Sigmoid colon (tissue), 7 donors: ENCODE measurements around the gene NRAP. TPM values are rescaled to one million over a fixed set of nuclear protein-coding genes. Genes with fewer than 3 reads are reported as not detected.

Experiments used
- DNase-seq: peaks from one replicate; pipeline ENCODE4 v3.0.0-alpha.2; 2019
- H3K27ac ChIP-seq, 4 donors: fragments of 200-600 bp; sonication (generic); one replicate each; pipeline ENCODE4 v1.5.1; 2016 to 2019; ENCODE audit warnings: mild to moderate bottlenecking in 1 of 4
- H3K27me3 ChIP-seq, 3 donors: fragments of 200-600 bp; sonication (generic); one replicate each; pipeline ENCODE4 v1.5.1; 2019; ENCODE audit warnings: mild to moderate bottlenecking in 1 of 3
- H3K36me3 ChIP-seq, 4 donors: fragments of 200-600 bp; sonication (generic); one replicate each; pipeline ENCODE4 v1.5.1; 2016 to 2019
- H3K4me1 ChIP-seq, 4 donors: fragments of 200-600 bp; sonication (generic); one replicate each; pipeline ENCODE4 v1.5.1; 2017 to 2019
- H3K4me3 ChIP-seq, 4 donors: fragments of 200-600 bp; sonication (generic); one replicate each; pipeline ENCODE4 v1.5.1; 2017 to 2019; ENCODE audit warnings: mild to moderate bottlenecking in 2 of 4, moderate library complexity in 1 of 4
- H3K9me3 ChIP-seq, 4 donors: fragments of 200-600 bp in 3 of 4; sonication (generic) in 3 of 4; one replicate each; pipeline versions ENCODE4 v1.5.1 to v1.6.1; 2013 to 2019
- CTCF ChIP-seq, 4 experiments: fragments of 450-650 bp in 3 of 4; fragments of 200-600 bp in 1 of 4; IDR thresholded peaks; one replicate each; pipeline ENCODE4 v1.5.1; 2016 to 2019; ENCODE audit warnings: antibody characterized with exemption in 4 of 4, mild to moderate bottlenecking in 3 of 4, moderate library complexity in 2 of 4
- EP300 ChIP-seq, 4 donors: sonication (generic); formaldehyde crosslinking; IDR thresholded peaks; one replicate each; pipeline ENCODE4 v1.6.1; 2017; ENCODE audit warnings: antibody characterized with exemption in 4 of 4
- POLR2A ChIP-seq, 2 donors: fragments of 450-650 bp; IDR thresholded peaks; one replicate each; pipeline ENCODE4 v1.6.1; 2016; ENCODE audit warnings: antibody characterized with exemption in 2 of 2, mild to moderate bottlenecking in 2 of 2, moderate library complexity in 2 of 2
- POLR2AphosphoS5 ChIP-seq, 4 donors: sonication (generic); formaldehyde crosslinking; IDR thresholded peaks; one replicate each; pipeline ENCODE4 v1.6.1; 2017; ENCODE audit warnings: antibody characterized with exemption in 4 of 4
- WGBS, 2 donors: extraction: QIAGEN DNeasy Blood & Tissue Kit; methylation state at CpG; one replicate each; pipeline ENCODE4 v1.1.7; 2013; 5-methylcytosine and 5-hydroxymethylcytosine counted together
- intact Hi-C: fragments of 100-400 bp; cut with DNase I; formaldehyde crosslinking; loops from one replicate; pipeline ENCODE4 v1.15.1; 2023
- polyA plus RNA-seq, 3 donors: library from polyadenylated mRNA; stranded (reverse); fragments of 200-250 nt; gene quantifications; one replicate each; pipeline ENCODE4 v1.2.3, GENCODE V29; 2013
- total RNA-seq, 4 donors: library from RNA; depleted of rRNA; stranded (reverse); fragments of >200 nt; gene quantifications; one replicate each; pipeline ENCODE4 v1.1.0, GENCODE V29; 2016
- donor health status: healthy with polysubstance abuse.
- donor health status: Bipolar disorder and iron deficiency.
- donor health status: healthy.

Gene NRAP
- total and polyA plus RNA-seq, 7 donors = 0.41 to 1.2 (median 0.46) TPM; not detected in 4

GRCh38 chr10:113651898-113652297, 11.9 kb downstream of the NRAP start:
- no peaks in the 10 kb centered on the region for H3K9me3 ChIP-seq
- no peak for TF ChIP-seq POLR2A (IDR thresholded peaks at IDR 0.05)
- TF ChIP-seq EP300 (IDR thresholded peaks at IDR 0.05) = no peak
- no peak overlapping the region for H3K4me3 ChIP-seq
- H3K36me3 ChIP-seq = no peaks in the 10 kb centered on the region
- no peak for DNase-seq
- no peaks in the 10 kb centered on the region for H3K4me1 ChIP-seq
- H3K27me3 ChIP-seq = peaks cover 0 to 3% (median 0%) of the 10 kb centered on the region in 3 donors
- intact Hi-C loops = no loop called here
- no peak overlapping the region for H3K27ac ChIP-seq
- WGBS, 2 donors = 28 to 64% methylated on average over 1 of the region's 1 CpG

GRCh38 chr10:113651021-113651420, 12.8 kb downstream of the NRAP start:
- no peaks in the 10 kb centered on the region for H3K36me3 ChIP-seq
- no peak overlapping the region for H3K27ac ChIP-seq
- peaks cover 0 to 3% (median 0%) of the 10 kb centered on the region in 3 donors for H3K27me3 ChIP-seq
- TF ChIP-seq POLR2A (IDR thresholded peaks at IDR 0.05) (no peak), EP300 (IDR thresholded peaks at IDR 0.05) (no peak), CTCF (IDR thresholded peaks at IDR 0.05) (no peak), POLR2AphosphoS5 (IDR thresholded peaks at IDR 0.05) (no peak)
- intact Hi-C loops = no loop called here
- H3K9me3 ChIP-seq = no peaks in the 10 kb centered on the region
- 88 to 96% methylated on average over 2 of the region's 2 CpGs for whole genome bisulfite sequencing, 2 donors
- no peaks in the 10 kb centered on the region for H3K4me1 ChIP-seq
- DNase-seq = no peak
- H3K4me3 ChIP-seq = no peak overlapping the region

- intact Hi-C loops = no loop called here
- WGBS, 2 donors = 93 to 96% methylated on average over 2 of the region's 2 CpGs
- TF ChIP-seq CTCF (IDR thresholded peaks at IDR 0.05) = no peak
- no peak for TF ChIP-seq POLR2A (IDR thresholded peaks at IDR 0.05)
- TF ChIP-seq EP300 (IDR thresholded peaks at IDR 0.05) = no peak
- TF ChIP-seq POLR2AphosphoS5 (IDR thresholded peaks at IDR 0.05) = no peak
Observed at GRCh38 chr10:113650172-113650571, 13.7 kb downstream of the NRAP start.

GRCh38 chr10:113648478-113648877, 15.4 kb downstream of the NRAP start:
- WGBS, 2 donors = 74 to 76% methylated on average over 3 of the region's 3 CpGs
- TF ChIP-seq EP300 (IDR thresholded peaks at IDR 0.05) (no peak), CTCF (IDR thresholded peaks at IDR 0.05) (no peak), POLR2A (IDR thresholded peaks at IDR 0.05) (no peak), POLR2AphosphoS5 (IDR thresholded peaks at IDR 0.05) (no peak)

More at GRCh38 chr10:113650172-113650571, 13.7 kb downstream of the NRAP start:
- Histone ChIP-seq H3K4me1 (no peaks in the 10 kb centered on the region), H3K4me3 (no peak overlapping the region), H3K27ac (no peak overlapping the region), H3K27me3 (peaks cover 0 to 3% (median 0%) of the 10 kb centered on the region in 3 donors), H3K36me3 (no peaks in the 10 kb centered on the region), H3K9me3 (no peaks in the 10 kb centered on the region)
- DNase-seq = no peak

GRCh38 chr10:113647812-113648211, 16.0 kb downstream of the NRAP start:
- Histone ChIP-seq H3K36me3 (no peaks in the 10 kb centered on the region), H3K4me1 (peaks cover 0 to 4% (median 0%) of the 10 kb centered on the region in 4 donors), H3K27ac (no peak overlapping the region), H3K4me3 (no peak overlapping the region), H3K27me3 (peaks cover 0 to 3% (median 0%) of the 10 kb centered on the region in 3 donors), H3K9me3 (no peaks in the 10 kb centered on the region)
- no peak for DNase-seq
- WGBS, 2 donors = 79 to 84% methylated on average over 3 of the region's 3 CpGs
- intact Hi-C loops = no loop called here
- TF ChIP-seq POLR2AphosphoS5 (IDR thresholded peaks at IDR 0.05) = no peak
- no peak for TF ChIP-seq CTCF (IDR thresholded peaks at IDR 0.05)
- no peak for TF ChIP-seq EP300 (IDR thresholded peaks at IDR 0.05)
- no peak for TF ChIP-seq POLR2A (IDR thresholded peaks at IDR 0.05)

More at GRCh38 chr10:113648478-113648877, 15.4 kb downstream of the NRAP start:
- intact Hi-C loops = no loop called here
- peaks cover 0 to 4% (median 0%) of the 10 kb centered on the region in 4 donors for H3K4me1 ChIP-seq
- no peaks in the 10 kb centered on the region for H3K36me3 ChIP-seq
- H3K9me3 ChIP-seq = no peaks in the 10 kb centered on the region
- H3K27ac ChIP-seq = no peak overlapping the region
- no peak overlapping the region for H3K4me3 ChIP-seq
- no peak for DNase-seq
- peaks cover 0 to 3% (median 0%) of the 10 kb centered on the region in 3 donors for H3K27me3 ChIP-seq
